ENCODE results near the gene LRRC4C.

The LRRC4C gene

DNA sequence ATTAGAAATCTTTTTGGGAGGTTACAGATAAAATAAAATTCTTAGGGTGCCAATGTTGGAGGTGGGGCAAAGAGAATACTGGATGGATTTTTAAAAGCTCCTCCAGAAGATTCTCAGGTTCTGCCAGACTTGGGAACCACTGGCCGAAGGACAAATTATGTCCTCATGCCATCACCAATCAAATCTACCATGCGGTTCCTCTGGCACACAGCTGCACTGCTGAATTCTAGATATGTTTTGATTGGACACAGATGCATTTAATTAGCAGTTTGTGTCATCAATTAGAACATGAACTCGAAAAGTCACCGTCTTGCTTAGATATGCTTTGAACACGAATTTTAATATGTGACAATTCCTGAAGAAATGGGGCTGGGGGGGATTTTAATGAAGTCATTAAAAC, 1269.2 kb downstream of the LRRC4C start:
- Histone ChIP-seq H3K9me3 (ENCODE audit: low read length) (no peaks in the 10 kb centered on the region), H4K20me1 (ENCODE audit: insufficient read depth, low read length) (no peaks in the 10 kb centered on the region), H3K27ac (ENCODE audit: low read depth, low read length, poor library complexity, severe bottlenecking) (no peak overlapping the region), H3K79me2 (ENCODE audit: insufficient read depth, low read length) (no peaks in the 10 kb centered on the region), H2AFZ (ENCODE audit: low read length) (no peak overlapping the region), H3K9me2 (ENCODE audit: low read depth, low read length) (no peaks in the 10 kb centered on the region), H3K4me3 (ENCODE audit: low read depth, low read length, poor library complexity, severe bottlenecking) (no peak overlapping the region), H3K4me1 (ENCODE audit: insufficient read depth, low read length, severe bottlenecking) (no peaks in the 10 kb centered on the region), H3K9ac (ENCODE audit: low read length) (no peak overlapping the region), H3K4me2 (ENCODE audit: low read length) (no peak overlapping the region), H3K27me3 (ENCODE audit: insufficient read depth, low read length) (no peaks in the 10 kb centered on the region), H3F3A (ENCODE audit: insufficient read depth, low read length) (no peaks in the 10 kb centered on the region), H3K36me3 (ENCODE audit: insufficient read depth, low read length) (no peaks in the 10 kb centered on the region)
- TF ChIP-seq, protein P1, sequence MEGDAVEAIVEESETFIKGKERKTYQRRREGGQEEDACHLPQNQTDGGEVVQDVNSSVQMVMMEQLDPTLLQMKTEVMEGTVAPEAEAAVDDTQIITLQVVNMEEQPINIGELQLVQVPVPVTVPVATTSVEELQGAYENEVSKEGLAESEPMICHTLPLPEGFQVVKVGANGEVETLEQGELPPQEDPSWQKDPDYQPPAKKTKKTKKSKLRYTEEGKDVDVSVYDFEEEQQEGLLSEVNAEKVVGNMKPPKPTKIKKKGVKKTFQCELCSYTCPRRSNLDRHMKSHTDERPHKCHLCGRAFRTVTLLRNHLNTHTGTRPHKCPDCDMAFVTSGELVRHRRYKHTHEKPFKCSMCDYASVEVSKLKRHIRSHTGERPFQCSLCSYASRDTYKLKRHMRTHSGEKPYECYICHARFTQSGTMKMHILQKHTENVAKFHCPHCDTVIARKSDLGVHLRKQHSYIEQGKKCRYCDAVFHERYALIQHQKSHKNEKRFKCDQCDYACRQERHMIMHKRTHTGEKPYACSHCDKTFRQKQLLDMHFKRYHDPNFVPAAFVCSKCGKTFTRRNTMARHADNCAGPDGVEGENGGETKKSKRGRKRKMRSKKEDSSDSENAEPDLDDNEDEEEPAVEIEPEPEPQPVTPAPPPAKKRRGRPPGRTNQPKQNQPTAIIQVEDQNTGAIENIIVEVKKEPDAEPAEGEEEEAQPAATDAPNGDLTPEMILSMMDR (IDR thresholded peaks at IDR 0.05; ENCODE audit: low read length) = no peak
- no peak for TF ChIP-seq EZH2 (IDR thresholded peaks at IDR 0.05; ENCODE audit: borderline replicate concordance, low read length)

DNA sequence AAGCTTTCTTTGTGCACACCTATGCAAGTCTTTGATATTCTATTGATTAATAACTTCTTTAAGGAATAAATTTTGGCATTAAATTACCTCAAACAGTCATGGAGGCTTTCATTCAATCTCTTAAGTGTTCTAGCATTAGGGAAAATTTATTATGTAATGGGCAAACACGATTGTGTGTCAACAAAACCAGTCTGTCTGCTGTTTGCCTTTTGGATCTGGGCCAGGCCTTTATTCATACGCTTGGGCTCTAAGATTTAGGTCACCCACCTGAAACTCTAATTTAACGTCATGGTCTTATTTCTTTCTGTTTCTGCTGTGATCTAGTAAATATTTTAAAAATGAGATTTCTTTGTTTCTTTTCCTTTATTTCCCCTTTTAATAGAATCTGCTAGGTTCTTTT, 1270.6 kb downstream of the LRRC4C start:
- no peak overlapping the region for H2AFZ ChIP-seq (ENCODE audit: low read length)
- no peak overlapping the region for H3K4me2 ChIP-seq (ENCODE audit: low read length)
- no peaks in the 10 kb centered on the region for H3K4me1 ChIP-seq (ENCODE audit: insufficient read depth, low read length, severe bottlenecking)
- no peaks in the 10 kb centered on the region for H3K9me3 ChIP-seq (ENCODE audit: low read length)
- no peak overlapping the region for H3K27ac ChIP-seq (ENCODE audit: low read depth, low read length, poor library complexity, severe bottlenecking)
- no peak overlapping the region for H3K4me3 ChIP-seq (ENCODE audit: low read depth, low read length, poor library complexity, severe bottlenecking)
- no peaks in the 10 kb centered on the region for H3K36me3 ChIP-seq (ENCODE audit: insufficient read depth, low read length)
- H3F3A ChIP-seq (ENCODE audit: insufficient read depth, low read length) = no peaks in the 10 kb centered on the region
- no peak overlapping the region for H3K9ac ChIP-seq (ENCODE audit: low read length)
- no peaks in the 10 kb centered on the region for H3K9me2 ChIP-seq (ENCODE audit: low read depth, low read length)
- TF ChIP-seq EZH2 (IDR thresholded peaks at IDR 0.05; ENCODE audit: borderline replicate concordance, low read length) = no peak
- TF ChIP-seq, protein P1 (IDR thresholded peaks at IDR 0.05; ENCODE audit: low read length) = no peak
- H4K20me1 ChIP-seq (ENCODE audit: insufficient read depth, low read length) = no peaks in the 10 kb centered on the region
- no peaks in the 10 kb centered on the region for H3K79me2 ChIP-seq (ENCODE audit: insufficient read depth, low read length)
- no peaks in the 10 kb centered on the region for H3K27me3 ChIP-seq (ENCODE audit: insufficient read depth, low read length)

DNA sequence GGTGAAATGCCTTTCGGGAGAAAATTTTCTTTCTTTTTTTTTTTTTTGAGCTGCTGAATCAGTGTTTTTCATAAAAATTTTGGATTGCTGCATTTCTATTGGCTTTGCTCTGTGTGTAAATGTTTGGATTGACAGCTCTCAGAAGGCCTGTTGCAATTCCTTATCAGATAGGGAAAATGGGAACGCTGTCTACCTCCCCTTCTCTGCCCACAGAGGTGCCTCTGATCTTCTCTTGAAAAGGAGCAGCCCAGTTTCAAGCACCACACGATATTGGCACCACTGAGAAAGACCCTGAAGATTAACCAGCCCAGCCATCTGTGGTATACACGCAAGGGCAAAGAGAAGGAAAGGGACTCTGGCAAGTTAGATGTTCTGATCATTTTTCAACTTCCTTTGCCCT, 1272.2 kb downstream of the LRRC4C start:
- Histone ChIP-seq H3K27me3 (ENCODE audit: insufficient read depth, low read length) (no peaks in the 10 kb centered on the region), H3K27ac (ENCODE audit: low read depth, low read length, poor library complexity, severe bottlenecking) (no peak overlapping the region), H3K36me3 (ENCODE audit: insufficient read depth, low read length) (no peaks in the 10 kb centered on the region), H3K9me3 (ENCODE audit: low read length) (no peaks in the 10 kb centered on the region), H4K20me1 (ENCODE audit: insufficient read depth, low read length) (no peaks in the 10 kb centered on the region), H3K79me2 (ENCODE audit: insufficient read depth, low read length) (no peaks in the 10 kb centered on the region), H3K9ac (ENCODE audit: low read length) (no peak overlapping the region), H3K4me1 (ENCODE audit: insufficient read depth, low read length, severe bottlenecking) (no peaks in the 10 kb centered on the region), H3K4me3 (ENCODE audit: low read depth, low read length, poor library complexity, severe bottlenecking) (no peak overlapping the region), H3K4me2 (ENCODE audit: low read length) (no peak overlapping the region), H3K9me2 (ENCODE audit: low read depth, low read length) (no peaks in the 10 kb centered on the region), H3F3A (ENCODE audit: insufficient read depth, low read length) (no peaks in the 10 kb centered on the region), H2AFZ (ENCODE audit: low read length) (no peak overlapping the region)
- TF ChIP-seq, protein P1 (IDR thresholded peaks at IDR 0.05; ENCODE audit: low read length) = no peak
- no peak for TF ChIP-seq EZH2 (IDR thresholded peaks at IDR 0.05; ENCODE audit: borderline replicate concordance, low read length)

All from OCI-LY1 (cell line).